Neural cell (in vitro differentiated cells): ENCODE data around the gene VPS13D. TPM values are rescaled to one million over a fixed set of nuclear protein-coding genes. Genes with fewer than 3 reads are reported as not detected.

ENCODE experiments used
- H2AFZ ChIP-seq: fragments of 200-600, 300-800 bp; sonication (generic), shearing (Covaris generic); 2 replicates; pipeline ENCODE4 v1.6.0; 2014; ENCODE audit warnings: low read depth, mild to moderate bottlenecking, antibody characterized with exemption, low read length, moderate library complexity
- H3F3A ChIP-seq: fragments of 200-600 bp; shearing (Covaris generic); 2 replicates; pipeline ENCODE4 v1.6.1; 2016; ENCODE audit warnings: mild to moderate bottlenecking, moderate library complexity, mixed read lengths, antibody characterized with exemption, low read length; ENCODE audit not compliant: insufficient read depth, poor library complexity, severe bottlenecking
- H3K27ac ChIP-seq: fragments of 200-600, 300-800 bp; sonication (generic), shearing (Covaris generic); 2 replicates; pipeline ENCODE4 v1.5.1; 2014; ENCODE audit warnings: mild to moderate bottlenecking, low read length, moderate library complexity
- H3K27me3 ChIP-seq: fragments of 300-800, 200-600 bp; sonication (generic), shearing (Covaris generic); 2 replicates; pipeline ENCODE4 v1.6.0; 2014; ENCODE audit warnings: mild to moderate bottlenecking, low read depth, low read length, moderate library complexity; ENCODE audit not compliant: insufficient read depth
- H3K36me3 ChIP-seq: fragments of 300-800, 200-600 bp; sonication (generic), shearing (Covaris generic); 2 replicates; pipeline ENCODE4 v1.5.1; 2014; ENCODE audit warnings: mild to moderate bottlenecking, antibody characterized with exemption, low read length, moderate library complexity; ENCODE audit not compliant: insufficient read depth
- H3K4me2 ChIP-seq: fragments of 300-800, 200-600 bp; sonication (generic), shearing (Covaris generic); 2 replicates; pipeline ENCODE4 v1.6.0; 2014; ENCODE audit warnings: mild to moderate bottlenecking, low read length
- H3K4me3 ChIP-seq: fragments of 300-800, 200-600 bp; sonication (generic), shearing (Covaris generic); 2 replicates; pipeline ENCODE4 v1.5.1; 2014; ENCODE audit warnings: mild to moderate bottlenecking, low read length, moderate library complexity
- H3K79me2 ChIP-seq: fragments of 200-600 bp; shearing (Covaris generic); replicated peaks from 2 replicates; pipeline ENCODE4 v1.6.0; 2014; ENCODE audit warnings: mild to moderate bottlenecking, low read length, moderate library complexity; ENCODE audit not compliant: insufficient read depth
- H3K9ac ChIP-seq: fragments of 300-800, 200-600 bp; sonication (generic), shearing (Covaris generic); 2 replicates; pipeline ENCODE4 v1.6.1; 2016; ENCODE audit warnings: mild to moderate bottlenecking, low read length, mixed read lengths
- H3K9me2 ChIP-seq: fragments of 200-600 bp; shearing (Covaris generic); 2 replicates; pipeline ENCODE4 v1.6.1; 2016; ENCODE audit warnings: mild to moderate bottlenecking, low read length, mixed read lengths; ENCODE audit not compliant: insufficient read depth
- H3K9me3 ChIP-seq: fragments of 200-600, 300-800 bp; sonication (generic), shearing (Covaris generic); 2 replicates; pipeline ENCODE4 v1.6.1; 2016; ENCODE audit warnings: mild to moderate bottlenecking, mixed run types, low read length, moderate library complexity, mixed read lengths
- H4K20me1 ChIP-seq: fragments of 200-600 bp; shearing (Covaris generic); 2 replicates; pipeline ENCODE4 v1.6.1; 2016; ENCODE audit warnings: mild to moderate bottlenecking, mixed run types; ENCODE audit not compliant: insufficient read depth
- CTCF ChIP-seq: fragments of 450-650 bp; IDR thresholded peaks from 2 replicates; pipeline ENCODE4 v1.5.1; 2014; ENCODE audit warnings: antibody characterized with exemption, mild to moderate bottlenecking, moderate library complexity; ENCODE audit not compliant: poor library complexity, severe bottlenecking
- EP300 ChIP-seq: fragments of 450-650 bp; conservative IDR thresholded peaks from 2 replicates; pipeline ENCODE4 v1.6.1; 2014; ENCODE audit warnings: antibody characterized with exemption, mild to moderate bottlenecking, moderate library complexity; ENCODE audit not compliant: poor library complexity, severe bottlenecking
- EZH2 ChIP-seq: fragments of 200-600, 300-800 bp; shearing (Covaris generic), sonication (generic); IDR thresholded peaks from 2 replicates; pipeline ENCODE4 v1.6.1; 2014; ENCODE audit warnings: antibody characterized with exemption, low read length, borderline replicate concordance, mild to moderate bottlenecking; ENCODE audit not compliant: insufficient read depth, poor library complexity, severe bottlenecking
- MXI1 ChIP-seq: fragments of 450-650 bp; conservative IDR thresholded peaks from 2 replicates; pipeline ENCODE4 v1.6.1; 2014; ENCODE audit warnings: antibody characterized with exemption, mild to moderate bottlenecking; ENCODE audit not compliant: poor library complexity, severe bottlenecking
- POLR2AphosphoS5 ChIP-seq: IDR thresholded peaks from 2 replicates; pipeline ENCODE4 v1.6.1; 2012
- RAD21 ChIP-seq: fragments of 450-650 bp; conservative IDR thresholded peaks from 2 replicates; pipeline ENCODE4 v1.6.1; 2014; ENCODE audit warnings: antibody characterized with exemption, mild to moderate bottlenecking, moderate library complexity
- SMC3 ChIP-seq: fragments of 450-650 bp; conservative IDR thresholded peaks from 2 replicates; pipeline ENCODE4 v1.6.1; 2014; ENCODE audit warnings: antibody characterized with exemption, mild to moderate bottlenecking, moderate library complexity; ENCODE audit not compliant: poor library complexity
- TAF1 ChIP-seq: IDR thresholded peaks from 2 replicates; pipeline ENCODE4 v1.6.1; 2012; ENCODE audit warnings: low read depth
- polyA plus RNA-seq: library from polyadenylated mRNA; depleted of rRNA; stranded (reverse); fragments of >200 nt; gene quantifications from 2 replicates; pipeline ENCODE4 v1.2.3, GENCODE V29; 2014
- TF ChIP-seq, protein P1 (sequence below): IDR thresholded peaks from 2 replicates; pipeline ENCODE4 v1.6.1; 2012; ENCODE audit warnings: borderline replicate concordance

The VPS13D gene
- polyA plus RNA-seq, 1 donor from 2014 or later: 24.5 TPM

- H3K27ac ChIP-seq: no peak overlapping the region
- no peak overlapping the region for H3K4me2 ChIP-seq
- H3K27me3 ChIP-seq: no peaks in the 10 kb centered on the region
- H3K4me3 ChIP-seq: no peak overlapping the region
- TF ChIP-seq, protein P1, sequence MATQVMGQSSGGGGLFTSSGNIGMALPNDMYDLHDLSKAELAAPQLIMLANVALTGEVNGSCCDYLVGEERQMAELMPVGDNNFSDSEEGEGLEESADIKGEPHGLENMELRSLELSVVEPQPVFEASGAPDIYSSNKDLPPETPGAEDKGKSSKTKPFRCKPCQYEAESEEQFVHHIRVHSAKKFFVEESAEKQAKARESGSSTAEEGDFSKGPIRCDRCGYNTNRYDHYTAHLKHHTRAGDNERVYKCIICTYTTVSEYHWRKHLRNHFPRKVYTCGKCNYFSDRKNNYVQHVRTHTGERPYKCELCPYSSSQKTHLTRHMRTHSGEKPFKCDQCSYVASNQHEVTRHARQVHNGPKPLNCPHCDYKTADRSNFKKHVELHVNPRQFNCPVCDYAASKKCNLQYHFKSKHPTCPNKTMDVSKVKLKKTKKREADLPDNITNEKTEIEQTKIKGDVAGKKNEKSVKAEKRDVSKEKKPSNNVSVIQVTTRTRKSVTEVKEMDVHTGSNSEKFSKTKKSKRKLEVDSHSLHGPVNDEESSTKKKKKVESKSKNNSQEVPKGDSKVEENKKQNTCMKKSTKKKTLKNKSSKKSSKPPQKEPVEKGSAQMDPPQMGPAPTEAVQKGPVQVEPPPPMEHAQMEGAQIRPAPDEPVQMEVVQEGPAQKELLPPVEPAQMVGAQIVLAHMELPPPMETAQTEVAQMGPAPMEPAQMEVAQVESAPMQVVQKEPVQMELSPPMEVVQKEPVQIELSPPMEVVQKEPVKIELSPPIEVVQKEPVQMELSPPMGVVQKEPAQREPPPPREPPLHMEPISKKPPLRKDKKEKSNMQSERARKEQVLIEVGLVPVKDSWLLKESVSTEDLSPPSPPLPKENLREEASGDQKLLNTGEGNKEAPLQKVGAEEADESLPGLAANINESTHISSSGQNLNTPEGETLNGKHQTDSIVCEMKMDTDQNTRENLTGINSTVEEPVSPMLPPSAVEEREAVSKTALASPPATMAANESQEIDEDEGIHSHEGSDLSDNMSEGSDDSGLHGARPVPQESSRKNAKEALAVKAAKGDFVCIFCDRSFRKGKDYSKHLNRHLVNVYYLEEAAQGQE: no peak
- TF ChIP-seq SMC3 (peak; percentile 95), RAD21 (peak; percentile 93), EZH2 (no peak), MXI1 (no peak), CTCF (peak; percentile 94), TAF1 (no peak), EP300 (no peak), POLR2AphosphoS5 (no peak)
- no peaks in the 10 kb centered on the region for H4K20me1 ChIP-seq
- H3K79me2 ChIP-seq: no peaks in the 10 kb centered on the region
- peak overlapping the region; percentile 5 for H3K9ac ChIP-seq
- no peaks in the 10 kb centered on the region for H3K9me2 ChIP-seq
- no peak overlapping the region for H2AFZ ChIP-seq
- H3K36me3 ChIP-seq: no peaks in the 10 kb centered on the region
- H3K9me3 ChIP-seq: no peaks in the 10 kb centered on the region
- H3F3A ChIP-seq: no peaks in the 10 kb centered on the region
Observed at GRCh38 chr1:12208764-12209494, 20.9 kb upstream of the VPS13D start.

GRCh38 chr1:12209495-12209832 is 20.4 kb upstream of the VPS13D start:
- no peaks in the 10 kb centered on the region for H3K9me2 ChIP-seq
- no peak for TF ChIP-seq CTCF
- TF ChIP-seq TAF1: no peak
- TF ChIP-seq, protein P1: no peak
- no peak for TF ChIP-seq EZH2
- no peak for TF ChIP-seq EP300
- no peak for TF ChIP-seq MXI1
- no peak for TF ChIP-seq SMC3
- TF ChIP-seq POLR2AphosphoS5: no peak
- H3K27ac ChIP-seq: no peak overlapping the region
- no peak overlapping the region for H3K4me2 ChIP-seq
- H2AFZ ChIP-seq: no peak overlapping the region
- no peak overlapping the region for H3K4me3 ChIP-seq
- H4K20me1 ChIP-seq: no peaks in the 10 kb centered on the region
- H3K79me2 ChIP-seq: no peaks in the 10 kb centered on the region
- no peaks in the 10 kb centered on the region for H3K36me3 ChIP-seq
- H3K9ac ChIP-seq: peak overlapping the region; percentile 5
- H3K27me3 ChIP-seq: no peaks in the 10 kb centered on the region
- H3K9me3 ChIP-seq: no peaks in the 10 kb centered on the region
- no peaks in the 10 kb centered on the region for H3F3A ChIP-seq
